GM19328 (cell line): Measurements from ENCODE around the gene KRTCAP2.
"Not testable (repeated sequence)": the region's sequence is repeated elsewhere in the genome, so short reads cannot be mapped to it uniquely, and the experiment has no call there.

Experiments
- ATAC-seq: cut with Tn5 transposase; IDR thresholded peaks from one replicate; pipeline ENCODE4 v1.9.1; 2021; ENCODE audit warnings: mild to moderate bottlenecking, moderate library complexity; ENCODE audit not compliant: unreplicated experiment

KRTCAP2 gene

GRCh38 chr1:155200920-155201319 lies 27.8 kb upstream of the KRTCAP2 start:
- ATAC-seq, result no peak

GRCh38 chr1:155199792-155200191 lies 26.7 kb upstream of the KRTCAP2 start:
- no peak for ATAC-seq

GRCh38 chr1:155198547-155198906 lies 25.4 kb upstream of the KRTCAP2 start:
- no peak for ATAC-seq

GRCh38 chr1:155197901-155198546 lies 24.9 kb upstream of the KRTCAP2 start:
- no peak for ATAC-seq

- no peak for ATAC-seq
These were observed 24.0 kb upstream of the KRTCAP2 start for GRCh38 chr1:155196893-155197638.

- no peak for ATAC-seq
These were observed 23.2 kb upstream of the KRTCAP2 start for GRCh38 chr1:155196103-155196892.

- no peak for ATAC-seq
These were observed 22.3 kb upstream of the KRTCAP2 start for GRCh38 chr1:155195201-155196102.

GRCh38 chr1:155193991-155194240 lies 20.8 kb upstream of the KRTCAP2 start:
- ATAC-seq, result not testable (repeated sequence)

- ATAC-seq, result peak; percentile 48
These were observed 20.3 kb upstream of the KRTCAP2 start for GRCh38 chr1:155193275-155193990.

- ATAC-seq, result no peak
These were observed 19.5 kb upstream of the KRTCAP2 start for GRCh38 chr1:155192346-155193274.

- no peak for ATAC-seq
These were observed 18.8 kb upstream of the KRTCAP2 start for GRCh38 chr1:155191904-155192303.

- ATAC-seq, result not testable (repeated sequence)
These were observed 16.8 kb upstream of the KRTCAP2 start for GRCh38 chr1:155189926-155190325.

GRCh38 chr1:155188268-155188667 lies 15.2 kb upstream of the KRTCAP2 start:
- no peak for ATAC-seq

GRCh38 chr1:155187456-155187891 lies 14.4 kb upstream of the KRTCAP2 start:
- no peak for ATAC-seq

GRCh38 chr1:155186794-155187455 lies 13.8 kb upstream of the KRTCAP2 start:
- no peak for ATAC-seq

- ATAC-seq, result no peak
These were observed 13.1 kb upstream of the KRTCAP2 start for GRCh38 chr1:155186067-155186793.

- ATAC-seq, result no peak
These were observed 12.6 kb upstream of the KRTCAP2 start for GRCh38 chr1:155185783-155186066.
